ENCODE results near the gene CREBBP.

- TF ChIP-seq CTCF (IDR thresholded peaks at IDR 0.05) = no peak
- no peak for TF ChIP-seq POLR2A (IDR thresholded peaks at IDR 0.05)
Measured at GRCh38 chr16:3864562-3864961, 16.0 kb downstream of the CREBBP start.
